Large intestine (tissue), 3 donors: ENCODE results near the gene SREK1. TPM values are rescaled to one million over a fixed set of nuclear protein-coding genes. Genes with fewer than 3 reads are reported as not detected.
"Not testable (repeated sequence)": the region's sequence is repeated elsewhere in the genome, so short reads cannot be mapped to it uniquely, and the experiment has no call there.

Experiments
- DNase-seq, 2 donors: peaks; one replicate each; pipeline versions ENCODE4 v3.0.0 to v3.0.0-alpha.2; 2013
- H3K27ac ChIP-seq: one replicate; pipeline ENCODE4 v1.5.1; 2013; ENCODE audit warnings: low read length
- H3K27me3 ChIP-seq: 2 replicates; pipeline ENCODE4 v1.6.1; 2013; ENCODE audit warnings: low read length; ENCODE audit not compliant: control insufficient read depth, insufficient read depth
- H3K36me3 ChIP-seq: 2 replicates; pipeline ENCODE4 v1.6.1; 2013; ENCODE audit warnings: low read length; ENCODE audit not compliant: control insufficient read depth, insufficient read depth
- H3K4me1 ChIP-seq: one replicate; pipeline ENCODE4 v1.6.1; 2013; ENCODE audit warnings: low read length; ENCODE audit not compliant: control insufficient read depth, insufficient read depth
- H3K4me3 ChIP-seq: one replicate; pipeline ENCODE4 v1.5.1; 2013; ENCODE audit warnings: low read length
- H3K9me3 ChIP-seq: one replicate; pipeline ENCODE4 v1.6.1; 2013; ENCODE audit warnings: mild to moderate bottlenecking, low read depth, low read length, moderate library complexity; ENCODE audit not compliant: control insufficient read depth
- WGBS: methylation state at CpG from one replicate; pipeline ENCODE4 v1.1.5; 2013; ENCODE audit warnings: low lambda C conversion rate; ENCODE audit not compliant: insufficient coverage; 5-methylcytosine and 5-hydroxymethylcytosine counted together
- polyA plus RNA-seq: library from polyadenylated mRNA; unstranded; fragments of 120-200 nt; gene quantifications from one replicate; pipeline ENCODE4 v1.2.1, GENCODE V29; 2013

Gene SREK1
- polyA plus RNA-seq, 1 donor = 133 TPM

GRCh38 chr5:66213533-66213932 lies 69.4 kb downstream of the SREK1 start:
- no peak for DNase-seq
- H3K4me3 ChIP-seq = no peak overlapping the region
- H3K27ac ChIP-seq = no peak overlapping the region
- H3K9me3 ChIP-seq = no peaks in the 10 kb centered on the region
- no peaks in the 10 kb centered on the region for H3K36me3 ChIP-seq
- no peaks in the 10 kb centered on the region for H3K4me1 ChIP-seq
- no CpG with 5 or more reads among the region's 2 CpGs for WGBS
- H3K27me3 ChIP-seq = no peaks in the 10 kb centered on the region

- WGBS = no CpG with 5 or more reads among the region's 5 CpGs
- no peak for DNase-seq
Observed at GRCh38 chr5:66222455-66222854, 78.4 kb downstream of the SREK1 start.

GRCh38 chr5:66222896-66223295 lies 78.8 kb downstream of the SREK1 start:
- not testable (repeated sequence) for H3K27ac ChIP-seq, DNase-seq, H3K4me3 ChIP-seq, H3K36me3 ChIP-seq, H3K9me3 ChIP-seq, H3K27me3 ChIP-seq, H3K4me1 ChIP-seq
- WGBS = no CpG with 5 or more reads among the region's 4 CpGs

More at GRCh38 chr5:66222455-66222854, 78.4 kb downstream of the SREK1 start:
- Histone ChIP-seq H3K27me3 (no peaks in the 10 kb centered on the region), H3K4me1 (no peaks in the 10 kb centered on the region), H3K36me3 (no peaks in the 10 kb centered on the region), H3K4me3 (no peak overlapping the region), H3K27ac (no peak overlapping the region), H3K9me3 (no peaks in the 10 kb centered on the region)

- Histone ChIP-seq H3K36me3 (no peaks in the 10 kb centered on the region), H3K27me3 (no peaks in the 10 kb centered on the region), H3K27ac (no peak overlapping the region), H3K4me1 (no peaks in the 10 kb centered on the region), H3K9me3 (no peaks in the 10 kb centered on the region), H3K4me3 (no peak overlapping the region)
- WGBS = 83% methylated on average over 2 of the region's 4 CpGs
- no peak for DNase-seq
Observed at GRCh38 chr5:66223637-66224036, 79.5 kb downstream of the SREK1 start.

- WGBS = 79% methylated on average over 2 of the region's 3 CpGs
- no peak for DNase-seq
- H3K36me3 ChIP-seq = no peaks in the 10 kb centered on the region
- no peaks in the 10 kb centered on the region for H3K27me3 ChIP-seq
- H3K9me3 ChIP-seq = no peaks in the 10 kb centered on the region
- H3K4me1 ChIP-seq = no peaks in the 10 kb centered on the region
- no peak overlapping the region for H3K27ac ChIP-seq
- H3K4me3 ChIP-seq = no peak overlapping the region
Observed at GRCh38 chr5:66224274-66224673, 80.2 kb downstream of the SREK1 start.

GRCh38 chr5:66224773-66225553 lies 80.9 kb downstream of the SREK1 start:
- Histone ChIP-seq H3K27me3 (no peaks in the 10 kb centered on the region), H3K4me3 (no peak overlapping the region), H3K36me3 (no peaks in the 10 kb centered on the region), H3K9me3 (no peaks in the 10 kb centered on the region), H3K4me1 (no peaks in the 10 kb centered on the region), H3K27ac (no peak overlapping the region)
- WGBS = 43% methylated on average over 1 of the region's 8 CpGs
- DNase-seq = no peak

GRCh38 chr5:66230551-66230950 lies 86.5 kb downstream of the SREK1 start:
- WGBS = no CpG with 5 or more reads among the region's 1 CpG
- H3K4me3 ChIP-seq = no peak overlapping the region

GRCh38 chr5:66231508-66231907 lies 87.4 kb downstream of the SREK1 start:
- WGBS = 0% methylated on average over 1 of the region's 2 CpGs
- H3K27ac ChIP-seq = no peak overlapping the region

More at GRCh38 chr5:66230551-66230950, 86.5 kb downstream of the SREK1 start:
- no peaks in the 10 kb centered on the region for H3K4me1 ChIP-seq
- no peaks in the 10 kb centered on the region for H3K9me3 ChIP-seq
- no peak for DNase-seq
- no peaks in the 10 kb centered on the region for H3K36me3 ChIP-seq
- no peaks in the 10 kb centered on the region for H3K27me3 ChIP-seq
- no peak overlapping the region for H3K27ac ChIP-seq

GRCh38 chr5:66232275-66232674 lies 88.2 kb downstream of the SREK1 start:
- no peaks in the 10 kb centered on the region for H3K36me3 ChIP-seq
- DNase-seq = no peak
- H3K27me3 ChIP-seq = no peaks in the 10 kb centered on the region
- no peaks in the 10 kb centered on the region for H3K4me1 ChIP-seq
- H3K4me3 ChIP-seq = no peak overlapping the region
- WGBS = 87% methylated on average over 4 of the region's 6 CpGs
- no peaks in the 10 kb centered on the region for H3K9me3 ChIP-seq
- no peak overlapping the region for H3K27ac ChIP-seq

More at GRCh38 chr5:66231508-66231907, 87.4 kb downstream of the SREK1 start:
- H3K4me3 ChIP-seq = no peak overlapping the region
- H3K9me3 ChIP-seq = no peaks in the 10 kb centered on the region
- no peaks in the 10 kb centered on the region for H3K27me3 ChIP-seq
- no peaks in the 10 kb centered on the region for H3K36me3 ChIP-seq
- no peak for DNase-seq
- no peaks in the 10 kb centered on the region for H3K4me1 ChIP-seq

GRCh38 chr5:66232706-66233445 lies 88.8 kb downstream of the SREK1 start:
- Histone ChIP-seq H3K4me3 (no peak overlapping the region), H3K4me1 (no peaks in the 10 kb centered on the region), H3K27ac (no peak overlapping the region), H3K27me3 (peaks cover 4% of the 10 kb centered on the region), H3K36me3 (no peaks in the 10 kb centered on the region), H3K9me3 (no peaks in the 10 kb centered on the region)
- DNase-seq = no peak
- WGBS = no CpG with 5 or more reads among the region's 12 CpGs
